Right lobe of liver (tissue), 4 donors: ENCODE data around the gene CCDC85C.

Experiments used
- CTCF ChIP-seq, 4 donors: fragments of 200-600 bp in 3 of 4; fragments of 450-650 bp in 1 of 4; IDR thresholded peaks; one replicate each; pipeline versions ENCODE4 v1.5.1 to v1.8.0; 2016 to 2022; ENCODE audit warnings: antibody characterized with exemption in 4 of 4, mild to moderate bottlenecking in 2 of 4
- POLR2A ChIP-seq: fragments of 450-650 bp; IDR thresholded peaks from one replicate; pipeline ENCODE4 v1.6.1; 2017; ENCODE audit warnings: antibody characterized with exemption, mild to moderate bottlenecking
- donor health status: DM: no; HTN: no; CAD: no.
- donor health status: DM: no; HTN: no; CAD: no.
- donor health status: DM: no; HTN: yes; CAD: no.

GRCh38 chr14:99471731-99472130 is 132.3 kb downstream of the CCDC85C start:
- no peak for TF ChIP-seq CTCF (IDR thresholded peaks at IDR 0.05)
- no peak for TF ChIP-seq POLR2A
